Ramos (cell line): ENCODE results near the gene VPS39.

Experiments used
- in situ Hi-C: fragments of 300-500 bp; cut with MboI; formaldehyde crosslinking; loops from one replicate; pipeline ENCODE4 v1.14.3; 2022; ENCODE audit warnings: low sequenced_read_pairs; ENCODE audit not compliant: unreplicated experiment

Gene VPS39

GRCh38 chr15:42133356-42133755 is 74.7 kb downstream of the VPS39 start:
- in situ Hi-C loops: no loop called here

GRCh38 chr15:42131826-42132806 is 76.0 kb downstream of the VPS39 start:
- in situ Hi-C loops: no loop called here

- in situ Hi-C loops: no loop called here
These were observed 77.1 kb downstream of the VPS39 start for GRCh38 chr15:42131006-42131405.

GRCh38 chr15:42130246-42130986 is 77.7 kb downstream of the VPS39 start:
- in situ Hi-C loops: no loop called here

- in situ Hi-C loops: no loop called here
These were observed 78.7 kb downstream of the VPS39 start for GRCh38 chr15:42129364-42129763.

GRCh38 chr15:42128476-42128875 is 79.6 kb downstream of the VPS39 start:
- in situ Hi-C loops: no loop called here

- in situ Hi-C loops: no loop called here
These were observed 84.6 kb downstream of the VPS39 start for GRCh38 chr15:42123546-42123945.

GRCh38 chr15:42121682-42122081 is 86.4 kb downstream of the VPS39 start:
- in situ Hi-C loops: no loop called here

- in situ Hi-C loops: no loop called here
These were observed 87.1 kb downstream of the VPS39 start for GRCh38 chr15:42121021-42121420.

GRCh38 chr15:42120285-42120684 is 87.8 kb downstream of the VPS39 start:
- in situ Hi-C loops: no loop called here

- in situ Hi-C loops: no loop called here
These were observed 88.7 kb downstream of the VPS39 start for GRCh38 chr15:42119446-42119760.

GRCh38 chr15:42118650-42119445 is 89.3 kb downstream of the VPS39 start:
- in situ Hi-C loops: no loop called here

- in situ Hi-C loops: no loop called here
These were observed 96.2 kb downstream of the VPS39 start for GRCh38 chr15:42111924-42112323.

- in situ Hi-C loops: no loop called here
These were observed 97.7 kb downstream of the VPS39 start for GRCh38 chr15:42110367-42110766.

GRCh38 chr15:42108806-42109205 is 99.3 kb downstream of the VPS39 start:
- in situ Hi-C loops: no loop called here
